ENCODE results near the gene MRM2.
"Not testable (repeated sequence)": the region's sequence is repeated elsewhere in the genome, so short reads cannot be mapped to it uniquely, and the experiment has no call there.

Gene MRM2

GRCh38 chr7:2274666-2275065 lies 32.7 kb upstream of the MRM2 start:
- Histone ChIP-seq H3K4me1 (ENCODE audit: insufficient read depth, insufficient read length) (peaks cover 21% of the 10 kb centered on the region), H3K9me3 (ENCODE audit: insufficient read depth, low read length) (no peaks in the 10 kb centered on the region), H3K27me3 (ENCODE audit: insufficient read depth, insufficient read length) (no peaks in the 10 kb centered on the region), H3K36me3 (ENCODE audit: insufficient read depth, insufficient read length, low read length) (peaks cover 43% of the 10 kb centered on the region), H3K4me3 (ENCODE audit: insufficient read length, low read depth) (no peak overlapping the region), H3K9ac (ENCODE audit: insufficient read length, low read depth) (peak overlapping the region; percentile 61)
- no peak for TF ChIP-seq ZNF274 (IDR thresholded peaks at IDR 0.05; ENCODE audit: low read depth, low read length)
- no peak for TF ChIP-seq SUZ12 (IDR thresholded peaks at IDR 0.05; ENCODE audit: extremely low read depth, insufficient read depth, insufficient read length)
- no peak for TF ChIP-seq YY1 (IDR thresholded peaks at IDR 0.05; ENCODE audit: insufficient read depth, insufficient read length)
- no peak for DNase-seq (ENCODE audit: low read depth, low spot score)

DNA sequence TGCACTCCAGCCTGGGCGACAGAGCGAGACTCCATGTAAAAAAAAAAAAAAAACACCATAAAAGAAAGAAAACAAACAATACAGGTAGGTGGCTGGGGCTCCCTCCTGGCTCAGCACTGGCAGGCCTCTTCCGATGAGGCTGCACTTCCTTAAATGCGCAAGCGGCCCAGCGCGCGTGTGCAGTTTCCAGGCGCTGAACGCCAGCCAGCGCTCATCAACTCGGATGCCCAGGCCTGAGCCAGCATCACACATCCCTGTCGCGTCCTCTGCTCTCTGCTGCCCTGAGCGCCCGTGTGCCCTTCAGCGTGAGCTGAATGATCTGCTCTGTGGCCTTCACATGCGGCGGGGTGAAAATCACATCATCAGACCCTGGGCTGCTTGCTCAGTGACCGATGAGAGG lies 31.9 kb upstream of the MRM2 start:
- H3K36me3 ChIP-seq (ENCODE audit: insufficient read depth, insufficient read length, low read length) = peaks cover 43% of the 10 kb centered on the region
- no peak for DNase-seq (ENCODE audit: low read depth, low spot score)
- no peaks in the 10 kb centered on the region for H3K9me3 ChIP-seq (ENCODE audit: insufficient read depth, low read length)
- no peaks in the 10 kb centered on the region for H3K27me3 ChIP-seq (ENCODE audit: insufficient read depth, insufficient read length)
- H3K4me3 ChIP-seq (ENCODE audit: insufficient read length, low read depth) = no peak overlapping the region
- TF ChIP-seq SUZ12 (IDR thresholded peaks at IDR 0.05; ENCODE audit: extremely low read depth, insufficient read depth, insufficient read length) = no peak
- TF ChIP-seq ZNF274 (IDR thresholded peaks at IDR 0.05; ENCODE audit: low read depth, low read length) = no peak
- no peak for TF ChIP-seq YY1 (IDR thresholded peaks at IDR 0.05; ENCODE audit: insufficient read depth, insufficient read length)
- peaks cover 21% of the 10 kb centered on the region for H3K4me1 ChIP-seq (ENCODE audit: insufficient read depth, insufficient read length)
- peak overlapping the region; percentile 61 for H3K9ac ChIP-seq (ENCODE audit: insufficient read length, low read depth)

DNA sequence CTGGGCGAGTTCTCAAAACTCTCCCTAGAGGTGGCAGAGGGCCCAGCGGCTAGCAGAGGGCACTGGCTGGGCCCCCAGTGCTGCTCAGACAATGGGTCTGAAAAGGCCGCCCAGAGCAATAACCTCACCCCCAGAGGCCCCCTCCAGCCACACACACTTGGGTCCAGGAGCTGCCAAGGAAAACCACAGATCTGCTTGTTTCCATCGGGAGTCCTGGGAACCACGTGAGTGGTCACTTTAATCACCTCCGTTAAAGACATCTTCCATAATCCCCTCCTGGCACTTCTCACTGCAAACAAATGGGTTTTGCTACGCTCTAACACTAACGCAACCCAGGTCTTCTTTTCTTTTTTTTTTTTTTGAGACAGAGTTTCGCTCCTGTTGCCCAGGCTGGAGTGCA lies 30.0 kb upstream of the MRM2 start:
- H3K36me3 ChIP-seq (ENCODE audit: insufficient read depth, insufficient read length, low read length) = peaks cover 36% of the 10 kb centered on the region
- peaks cover 19% of the 10 kb centered on the region for H3K4me1 ChIP-seq (ENCODE audit: insufficient read depth, insufficient read length)
- H3K9ac ChIP-seq (ENCODE audit: insufficient read length, low read depth) = peak overlapping the region; percentile 26
- H3K27me3 ChIP-seq (ENCODE audit: insufficient read depth, insufficient read length) = no peaks in the 10 kb centered on the region
- peaks cover 4% of the 10 kb centered on the region; the same call in 1 of the 2 replicates for H3K9me3 ChIP-seq (ENCODE audit: insufficient read depth, low read length)
- no peak for TF ChIP-seq ZNF274 (IDR thresholded peaks at IDR 0.05; ENCODE audit: low read depth, low read length)
- no peak for TF ChIP-seq YY1 (IDR thresholded peaks at IDR 0.05; ENCODE audit: insufficient read depth, insufficient read length)
- TF ChIP-seq SUZ12 (IDR thresholded peaks at IDR 0.05; ENCODE audit: extremely low read depth, insufficient read depth, insufficient read length) = no peak
- no peak for DNase-seq (ENCODE audit: low read depth, low spot score)
- no peak overlapping the region for H3K4me3 ChIP-seq (ENCODE audit: insufficient read length, low read depth)

- TF ChIP-seq ZNF274 (IDR thresholded peaks at IDR 0.05; ENCODE audit: low read depth, low read length) (no peak), YY1 (IDR thresholded peaks at IDR 0.05; ENCODE audit: insufficient read depth, insufficient read length) (no peak)
- Histone ChIP-seq H3K4me1 (ENCODE audit: insufficient read depth, insufficient read length) (peaks cover 19% of the 10 kb centered on the region), H3K27me3 (ENCODE audit: insufficient read depth, insufficient read length) (no peaks in the 10 kb centered on the region), H3K9ac (ENCODE audit: insufficient read length, low read depth) (no peak overlapping the region), H3K36me3 (ENCODE audit: insufficient read depth, insufficient read length, low read length) (peaks cover 32% of the 10 kb centered on the region), H3K4me3 (ENCODE audit: insufficient read length, low read depth) (no peak overlapping the region), H3K9me3 (ENCODE audit: insufficient read depth, low read length) (peaks cover 9% of the 10 kb centered on the region; the same call in 1 of the 2 replicates)
- DNase-seq (ENCODE audit: low read depth, low spot score) = no peak
These were observed 29.4 kb upstream of the MRM2 start for GRCh38 chr7:2271273-2272026.

DNA sequence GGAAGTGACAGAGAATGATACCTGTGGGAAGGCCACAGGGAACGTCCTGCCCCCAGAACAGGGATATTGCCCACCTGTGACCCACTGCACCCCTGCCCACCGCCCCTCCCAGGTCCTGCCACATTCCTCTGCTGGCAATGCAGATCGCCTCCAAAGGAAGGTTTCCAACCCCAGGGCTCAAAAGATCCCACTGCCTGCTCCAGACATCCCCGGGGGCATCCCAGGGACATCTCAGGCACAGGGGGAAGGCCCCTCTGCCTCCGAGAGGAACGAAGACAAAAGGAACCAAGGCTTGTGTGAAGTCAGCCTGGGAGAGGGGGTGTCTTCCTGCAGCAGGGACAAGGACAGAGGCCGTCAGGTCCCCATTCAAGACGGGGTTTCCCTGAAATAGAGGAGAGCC lies 28.5 kb upstream of the MRM2 start:
- Histone ChIP-seq H3K4me1 (ENCODE audit: insufficient read depth, insufficient read length) (peaks cover 19% of the 10 kb centered on the region), H3K9ac (ENCODE audit: insufficient read length, low read depth) (peak overlapping the region; percentile 69), H3K9me3 (ENCODE audit: insufficient read depth, low read length) (peaks cover 9% of the 10 kb centered on the region; the same call in 1 of the 2 replicates), H3K4me3 (ENCODE audit: insufficient read length, low read depth) (no peak overlapping the region), H3K27me3 (ENCODE audit: insufficient read depth, insufficient read length) (no peaks in the 10 kb centered on the region), H3K36me3 (ENCODE audit: insufficient read depth, insufficient read length, low read length) (peaks cover 31% of the 10 kb centered on the region)
- TF ChIP-seq YY1 (IDR thresholded peaks at IDR 0.05; ENCODE audit: insufficient read depth, insufficient read length) = no peak
- TF ChIP-seq ZNF274 (IDR thresholded peaks at IDR 0.05; ENCODE audit: low read depth, low read length) = no peak
- TF ChIP-seq SUZ12 (IDR thresholded peaks at IDR 0.05; ENCODE audit: extremely low read depth, insufficient read depth, insufficient read length) = no peak
- DNase-seq (ENCODE audit: low read depth, low spot score) = no peak

DNA sequence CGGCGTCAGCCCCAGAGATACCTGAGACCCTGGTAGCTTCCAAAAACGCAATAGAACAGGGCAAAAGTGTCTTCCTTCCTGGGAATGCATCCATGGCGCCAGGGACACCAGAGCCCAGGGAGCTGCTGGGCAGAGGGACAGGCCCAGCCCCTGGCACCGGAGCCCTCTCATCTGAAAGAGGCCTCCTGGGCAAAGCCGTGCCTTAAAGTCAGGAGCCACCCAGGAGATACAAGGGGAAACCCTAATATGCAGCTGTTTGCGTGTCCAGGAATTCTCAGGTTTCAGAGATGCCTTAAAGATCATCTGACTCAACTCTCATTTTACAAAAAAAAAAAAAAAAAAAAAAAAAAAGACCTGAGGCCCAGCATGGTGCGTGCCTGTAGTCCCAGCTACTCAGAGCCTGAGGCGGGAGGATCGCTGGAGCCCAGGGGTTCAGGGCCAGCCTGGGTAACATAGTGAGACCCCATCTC lies 28.0 kb upstream of the MRM2 start:
- peaks cover 33% of the 10 kb centered on the region for H3K36me3 ChIP-seq (ENCODE audit: insufficient read depth, insufficient read length, low read length)
- no peak overlapping the region for H3K4me3 ChIP-seq (ENCODE audit: insufficient read length, low read depth)
- peaks cover 19% of the 10 kb centered on the region for H3K4me1 ChIP-seq (ENCODE audit: insufficient read depth, insufficient read length)
- TF ChIP-seq YY1 (IDR thresholded peaks at IDR 0.05; ENCODE audit: insufficient read depth, insufficient read length) (no peak), ZNF274 (IDR thresholded peaks at IDR 0.05; ENCODE audit: low read depth, low read length) (no peak), SUZ12 (IDR thresholded peaks at IDR 0.05; ENCODE audit: extremely low read depth, insufficient read depth, insufficient read length) (no peak)
- no peaks in the 10 kb centered on the region for H3K27me3 ChIP-seq (ENCODE audit: insufficient read depth, insufficient read length)
- no peak for DNase-seq (ENCODE audit: low read depth, low spot score)
- peak overlapping the region; percentile 69 for H3K9ac ChIP-seq (ENCODE audit: insufficient read length, low read depth)
- peaks cover 9% of the 10 kb centered on the region; the same call in 1 of the 2 replicates for H3K9me3 ChIP-seq (ENCODE audit: insufficient read depth, low read length)

DNA sequence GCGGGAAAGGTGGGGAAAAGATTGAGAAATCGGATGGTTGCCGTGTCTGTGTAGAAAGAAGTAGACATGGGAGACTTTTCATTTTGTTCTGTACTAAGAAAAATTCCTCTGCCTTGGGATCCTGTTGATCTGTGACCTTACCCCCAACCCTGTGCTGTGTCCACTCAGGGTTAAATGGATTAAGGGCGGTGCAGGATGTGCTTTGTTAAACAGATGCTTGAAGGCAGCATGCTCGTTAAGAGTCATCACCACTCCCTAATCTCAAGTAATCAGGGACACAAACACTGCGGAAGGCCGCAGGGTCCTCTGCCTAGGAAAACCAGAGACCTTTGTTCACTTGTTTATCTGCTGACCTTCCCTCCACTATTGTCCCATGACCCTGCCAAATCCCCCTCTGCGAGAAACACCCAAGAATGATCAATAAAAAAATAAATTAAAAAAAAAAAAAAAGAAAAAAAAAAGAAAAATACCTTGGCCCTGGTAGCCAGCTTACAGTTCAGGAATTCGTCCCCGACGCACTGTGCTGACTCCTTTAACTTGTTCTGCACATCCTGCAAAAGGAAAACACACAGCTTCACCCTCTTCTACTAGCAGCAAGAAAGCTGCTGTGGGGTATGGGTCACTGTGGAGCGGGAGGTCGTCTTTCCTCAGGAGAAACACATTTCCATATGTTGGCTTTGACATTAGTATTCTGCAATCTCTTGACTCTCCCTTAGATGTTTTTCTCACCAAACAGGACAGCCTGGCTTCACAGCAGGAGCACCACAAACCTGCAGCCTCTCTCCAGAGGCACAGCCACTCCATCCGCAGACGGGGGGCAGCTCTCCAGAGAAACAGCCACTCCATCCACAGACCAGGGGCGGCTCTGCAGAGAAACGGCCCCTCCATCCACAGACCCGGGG lies 27.3 kb upstream of the MRM2 start:
- H3K4me3 ChIP-seq (ENCODE audit: insufficient read length, low read depth); H3K27me3 ChIP-seq (ENCODE audit: insufficient read depth, insufficient read length); H3K9me3 ChIP-seq (ENCODE audit: insufficient read depth, low read length): not testable (repeated sequence)
- H3K9ac ChIP-seq (ENCODE audit: insufficient read length, low read depth) = peak overlapping the region; percentile 69
- H3K4me1 ChIP-seq (ENCODE audit: insufficient read depth, insufficient read length) = peaks cover 19% of the 10 kb centered on the region
- peaks cover 29% of the 10 kb centered on the region for H3K36me3 ChIP-seq (ENCODE audit: insufficient read depth, insufficient read length, low read length)
- DNase-seq (ENCODE audit: low read depth, low spot score) = peak; percentile 65

Measured in NT2/D1 (cell line).